ENCODE results near the gene ITGA1. TPM values are rescaled to one million over a fixed set of nuclear protein-coding genes. Genes with fewer than 3 reads are reported as not detected.
A peak's percentile ranks its signal among the peaks of the same experiment; 100 is the strongest.

Gene ITGA1
- total and polyA plus RNA-seq, 2 donors from 2014 or later = 13.3 to 65.6 TPM

- no peaks in the 10 kb centered on the region for H3K36me3 ChIP-seq (ENCODE audit: control insufficient read depth in 2 of 3, insufficient read depth in 3 of 3, low read length in 3 of 3)
- H3K27me3 ChIP-seq (ENCODE audit: control insufficient read depth, insufficient read depth, low read length) = no peaks in the 10 kb centered on the region
- DNase-seq (no peak), FAIRE-seq (no peak)
- H3K9ac ChIP-seq (ENCODE audit: low read length in 3 of 3) = peak overlapping the region; percentile 30 to 75 (median 71)
- intact Hi-C loops (cut with DNase I) = loop anchor here (10.0 kb wide), 1 partner anchor 115 kb away; no protein-coding TSS in a partner anchor
- TF ChIP-seq CTCF (IDR thresholded peaks at IDR 0.05; ENCODE audit: borderline replicate concordance, extremely low read depth, insufficient read depth) = no peak
- H3K9me3 ChIP-seq (ENCODE audit: control insufficient read depth in 2 of 3, insufficient read depth in 1 of 3, low read length in 3 of 3) = no peaks in the 10 kb centered on the region
- peak overlapping the region; percentile 77 to 89 (median 84) for H3K4me3 ChIP-seq (ENCODE audit: low read length in 3 of 3)
- H3K27ac ChIP-seq (ENCODE audit: low read depth in 2 of 2, low read length in 2 of 2) = peak overlapping the region in 1 of 2 donors; percentile 95
- peaks cover 0 to 8% (median 0%) of the 10 kb centered on the region in 3 donors for H3K4me1 ChIP-seq (ENCODE audit: control insufficient read depth in 2 of 3, insufficient read depth in 2 of 3, low read depth in 1 of 3, low read length in 3 of 3)
Observed at GRCh38 chr5:52789851-52790250, 2.1 kb downstream of the ITGA1 start.

- H3K9me3 ChIP-seq (ENCODE audit: control insufficient read depth in 2 of 3, insufficient read depth in 1 of 3, low read length in 3 of 3) = no peaks in the 10 kb centered on the region
- no peak for FAIRE-seq
- no peak for DNase-seq
- H3K9ac ChIP-seq (ENCODE audit: low read length in 3 of 3) = no peak overlapping the region
- H3K36me3 ChIP-seq (ENCODE audit: control insufficient read depth in 2 of 3, insufficient read depth in 3 of 3, low read length in 3 of 3) = no peaks in the 10 kb centered on the region
- TF ChIP-seq CTCF (IDR thresholded peaks at IDR 0.05; ENCODE audit: borderline replicate concordance, extremely low read depth, insufficient read depth) = no peak
- peaks cover 0 to 8% (median 0%) of the 10 kb centered on the region in 3 donors for H3K4me1 ChIP-seq (ENCODE audit: control insufficient read depth in 2 of 3, insufficient read depth in 2 of 3, low read depth in 1 of 3, low read length in 3 of 3)
- H3K27ac ChIP-seq (ENCODE audit: low read depth in 2 of 2, low read length in 2 of 2) = peak overlapping the region in 1 of 2 donors; percentile 3
- H3K27me3 ChIP-seq (ENCODE audit: control insufficient read depth, insufficient read depth, low read length) = no peaks in the 10 kb centered on the region
- intact Hi-C loops (cut with DNase I) = no loop called here
- H3K4me3 ChIP-seq (ENCODE audit: low read length in 3 of 3) = peak overlapping the region in 2 of 3 donors; percentile 14 to 77
Observed at GRCh38 chr5:52791366-52791765, 3.6 kb downstream of the ITGA1 start.

GRCh38 chr5:52794519-52794918 is 6.8 kb downstream of the ITGA1 start:
- no peak for DNase-seq
- no peak for TF ChIP-seq CTCF (IDR thresholded peaks at IDR 0.05; ENCODE audit: borderline replicate concordance, extremely low read depth, insufficient read depth)
- H3K27me3 ChIP-seq (ENCODE audit: control insufficient read depth, insufficient read depth, low read length) = no peaks in the 10 kb centered on the region
- FAIRE-seq = no peak
- H3K36me3 ChIP-seq (ENCODE audit: control insufficient read depth in 2 of 3, insufficient read depth in 3 of 3, low read length in 3 of 3) = no peaks in the 10 kb centered on the region
- H3K4me1 ChIP-seq (ENCODE audit: control insufficient read depth in 2 of 3, insufficient read depth in 2 of 3, low read depth in 1 of 3, low read length in 3 of 3) = peaks cover 3 to 25% (median 7%) of the 10 kb centered on the region in 3 donors
- no peak overlapping the region for H3K4me3 ChIP-seq (ENCODE audit: low read length in 3 of 3)
- H3K9ac ChIP-seq (ENCODE audit: low read length in 3 of 3) = no peak overlapping the region
- no peaks in the 10 kb centered on the region for H3K9me3 ChIP-seq (ENCODE audit: control insufficient read depth in 2 of 3, insufficient read depth in 1 of 3, low read length in 3 of 3)
- intact Hi-C loops (cut with DNase I) = no loop called here
- H3K27ac ChIP-seq (ENCODE audit: low read depth in 2 of 2, low read length in 2 of 2) = no peak overlapping the region

GRCh38 chr5:52796031-52796430 is 8.3 kb downstream of the ITGA1 start:
- Histone ChIP-seq H3K27ac (ENCODE audit: low read depth in 2 of 2, low read length in 2 of 2) (no peak overlapping the region), H3K9ac (ENCODE audit: low read length in 3 of 3) (no peak overlapping the region), H3K27me3 (ENCODE audit: control insufficient read depth, insufficient read depth, low read length) (no peaks in the 10 kb centered on the region), H3K4me1 (ENCODE audit: control insufficient read depth in 2 of 3, insufficient read depth in 2 of 3, low read depth in 1 of 3, low read length in 3 of 3) (peaks cover 7 to 17% (median 9%) of the 10 kb centered on the region in 3 donors), H3K4me3 (ENCODE audit: low read length in 3 of 3) (no peak overlapping the region), H3K9me3 (ENCODE audit: control insufficient read depth in 2 of 3, insufficient read depth in 1 of 3, low read length in 3 of 3) (no peaks in the 10 kb centered on the region), H3K36me3 (ENCODE audit: control insufficient read depth in 2 of 3, insufficient read depth in 3 of 3, low read length in 3 of 3) (peaks cover 0 to 3% (median 0%) of the 10 kb centered on the region in 3 donors)
- no peak for DNase-seq
- FAIRE-seq = no peak
- no peak for TF ChIP-seq CTCF (IDR thresholded peaks at IDR 0.05; ENCODE audit: borderline replicate concordance, extremely low read depth, insufficient read depth)
- intact Hi-C loops (cut with DNase I) = no loop called here
